ENCODE measurements around the gene ACTG1. TPM values are rescaled to one million over a fixed set of nuclear protein-coding genes. Genes with fewer than 3 reads are reported as not detected.

The ACTG1 gene
- total and polyA plus RNA-seq, 9 of the 15 experiments (the other 6 are each of a cell fraction or from before 2014, with no cell fraction given) = 224 to 1,775 (median 568) TPM

DNA sequence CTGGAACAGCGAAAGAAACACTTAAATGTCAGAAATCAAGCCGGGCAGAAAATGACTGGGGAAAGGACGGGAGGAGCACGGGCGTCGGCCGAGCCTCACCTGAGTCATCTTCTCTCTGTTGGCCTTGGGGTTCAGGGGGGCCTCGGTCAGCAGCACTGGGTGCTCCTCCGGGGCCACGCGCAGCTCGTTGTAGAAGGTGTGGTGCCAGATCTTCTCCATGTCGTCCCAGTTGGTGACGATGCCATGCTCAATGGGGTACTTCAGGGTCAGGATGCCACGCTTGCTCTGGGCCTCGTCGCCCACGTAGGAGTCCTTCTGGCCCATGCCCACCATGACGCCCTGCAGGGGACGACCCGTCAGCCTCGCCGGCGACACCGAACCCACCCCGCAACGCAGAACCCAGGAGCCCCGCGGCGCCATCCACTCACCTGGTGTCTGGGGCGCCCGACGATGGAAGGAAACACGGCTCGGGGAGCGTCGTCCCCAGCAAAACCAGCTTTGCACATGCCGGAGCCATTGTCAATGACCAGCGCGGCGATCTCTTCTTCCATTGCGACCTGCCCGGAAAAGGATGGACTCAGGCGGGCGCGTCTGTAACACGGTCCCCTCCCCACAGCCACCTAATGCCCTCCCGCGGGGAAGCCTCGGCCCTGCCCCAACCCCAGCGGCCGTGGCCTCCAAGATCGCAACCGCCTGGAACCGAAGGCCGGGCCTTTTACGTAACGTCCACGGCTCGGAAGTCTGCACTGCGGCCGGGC, 616 bp downstream of the ACTG1 start (continued):
- TF ChIP-seq, protein P1, sequence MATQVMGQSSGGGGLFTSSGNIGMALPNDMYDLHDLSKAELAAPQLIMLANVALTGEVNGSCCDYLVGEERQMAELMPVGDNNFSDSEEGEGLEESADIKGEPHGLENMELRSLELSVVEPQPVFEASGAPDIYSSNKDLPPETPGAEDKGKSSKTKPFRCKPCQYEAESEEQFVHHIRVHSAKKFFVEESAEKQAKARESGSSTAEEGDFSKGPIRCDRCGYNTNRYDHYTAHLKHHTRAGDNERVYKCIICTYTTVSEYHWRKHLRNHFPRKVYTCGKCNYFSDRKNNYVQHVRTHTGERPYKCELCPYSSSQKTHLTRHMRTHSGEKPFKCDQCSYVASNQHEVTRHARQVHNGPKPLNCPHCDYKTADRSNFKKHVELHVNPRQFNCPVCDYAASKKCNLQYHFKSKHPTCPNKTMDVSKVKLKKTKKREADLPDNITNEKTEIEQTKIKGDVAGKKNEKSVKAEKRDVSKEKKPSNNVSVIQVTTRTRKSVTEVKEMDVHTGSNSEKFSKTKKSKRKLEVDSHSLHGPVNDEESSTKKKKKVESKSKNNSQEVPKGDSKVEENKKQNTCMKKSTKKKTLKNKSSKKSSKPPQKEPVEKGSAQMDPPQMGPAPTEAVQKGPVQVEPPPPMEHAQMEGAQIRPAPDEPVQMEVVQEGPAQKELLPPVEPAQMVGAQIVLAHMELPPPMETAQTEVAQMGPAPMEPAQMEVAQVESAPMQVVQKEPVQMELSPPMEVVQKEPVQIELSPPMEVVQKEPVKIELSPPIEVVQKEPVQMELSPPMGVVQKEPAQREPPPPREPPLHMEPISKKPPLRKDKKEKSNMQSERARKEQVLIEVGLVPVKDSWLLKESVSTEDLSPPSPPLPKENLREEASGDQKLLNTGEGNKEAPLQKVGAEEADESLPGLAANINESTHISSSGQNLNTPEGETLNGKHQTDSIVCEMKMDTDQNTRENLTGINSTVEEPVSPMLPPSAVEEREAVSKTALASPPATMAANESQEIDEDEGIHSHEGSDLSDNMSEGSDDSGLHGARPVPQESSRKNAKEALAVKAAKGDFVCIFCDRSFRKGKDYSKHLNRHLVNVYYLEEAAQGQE (IDR thresholded peaks at IDR 0.05; ENCODE audit: borderline replicate concordance) = no peak
- TF ChIP-seq, protein P1 (CRISPR knock-in tag; IDR thresholded peaks at IDR 0.05; ENCODE audit: low read depth) = no peak
- TF ChIP-seq IFI16 (CRISPR knock-in tag; IDR thresholded peaks at IDR 0.05) (no peak), MECOM (CRISPR knock-in tag; IDR thresholded peaks at IDR 0.05) (no peak), TGIF2 (CRISPR knock-in tag; IDR thresholded peaks at IDR 0.05) (no peak; the same call in 1 of the 2 replicates), CREB5 (CRISPR knock-in tag; IDR thresholded peaks at IDR 0.05) (no peak), SREBF1 (IDR thresholded peaks at IDR 0.05; ENCODE audit: borderline replicate concordance, low read depth, low read length) (no peak), PREB (CRISPR knock-in tag; IDR thresholded peaks at IDR 0.05) (peak; percentile 73; the same call in 1 of the 2 replicates), ZFX (CRISPR knock-in tag; IDR thresholded peaks at IDR 0.05) (no peak)
- TF ChIP-seq, protein P2, sequence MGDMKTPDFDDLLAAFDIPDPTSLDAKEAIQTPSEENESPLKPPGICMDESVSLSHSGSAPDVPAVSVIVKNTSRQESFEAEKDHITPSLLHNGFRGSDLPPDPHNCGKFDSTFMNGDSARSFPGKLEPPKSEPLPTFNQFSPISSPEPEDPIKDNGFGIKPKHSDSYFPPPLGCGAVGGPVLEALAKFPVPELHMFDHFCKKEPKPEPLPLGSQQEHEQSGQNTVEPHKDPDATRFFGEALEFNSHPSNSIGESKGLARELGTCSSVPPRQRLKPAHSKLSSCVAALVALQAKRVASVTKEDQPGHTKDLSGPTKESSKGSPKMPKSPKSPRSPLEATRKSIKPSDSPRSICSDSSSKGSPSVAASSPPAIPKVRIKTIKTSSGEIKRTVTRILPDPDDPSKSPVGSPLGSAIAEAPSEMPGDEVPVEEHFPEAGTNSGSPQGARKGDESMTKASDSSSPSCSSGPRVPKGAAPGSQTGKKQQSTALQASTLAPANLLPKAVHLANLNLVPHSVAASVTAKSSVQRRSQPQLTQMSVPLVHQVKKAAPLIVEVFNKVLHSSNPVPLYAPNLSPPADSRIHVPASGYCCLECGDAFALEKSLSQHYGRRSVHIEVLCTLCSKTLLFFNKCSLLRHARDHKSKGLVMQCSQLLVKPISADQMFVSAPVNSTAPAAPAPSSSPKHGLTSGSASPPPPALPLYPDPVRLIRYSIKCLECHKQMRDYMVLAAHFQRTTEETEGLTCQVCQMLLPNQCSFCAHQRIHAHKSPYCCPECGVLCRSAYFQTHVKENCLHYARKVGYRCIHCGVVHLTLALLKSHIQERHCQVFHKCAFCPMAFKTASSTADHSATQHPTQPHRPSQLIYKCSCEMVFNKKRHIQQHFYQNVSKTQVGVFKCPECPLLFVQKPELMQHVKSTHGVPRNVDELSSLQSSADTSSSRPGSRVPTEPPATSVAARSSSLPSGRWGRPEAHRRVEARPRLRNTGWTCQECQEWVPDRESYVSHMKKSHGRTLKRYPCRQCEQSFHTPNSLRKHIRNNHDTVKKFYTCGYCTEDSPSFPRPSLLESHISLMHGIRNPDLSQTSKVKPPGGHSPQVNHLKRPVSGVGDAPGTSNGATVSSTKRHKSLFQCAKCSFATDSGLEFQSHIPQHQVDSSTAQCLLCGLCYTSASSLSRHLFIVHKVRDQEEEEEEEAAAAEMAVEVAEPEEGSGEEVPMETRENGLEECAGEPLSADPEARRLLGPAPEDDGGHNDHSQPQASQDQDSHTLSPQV (IDR thresholded peaks at IDR 0.05) = 0 out of 2 replicates have a peak, but pooled peaks have one; percentile 39

All from K562 (cell line).